H1 (cell line): ENCODE measurements around the gene GRAMD1B. TPM values are rescaled to one million over a fixed set of nuclear protein-coding genes. Genes with fewer than 3 reads are reported as not detected.

ENCODE experiments used
- microRNA-seq, 2 experiments: library from miRNA; unstranded; fragments of <30 nt; microRNA quantifications; one replicate each; pipeline versions ENCODE4 to v1.2.0, GENCODE V29; 2016 to 2020; ENCODE audit warnings: borderline microRNAs expressed in 2 of 2, borderline number of aligned reads in 2 of 2, borderline replicate concordance in 1 of 2
- polyA plus RNA-seq, 7 experiments: library from polyadenylated mRNA; depleted of rRNA in 3 of 7; stranded (reverse) in 5 of 7; unstranded in 2 of 7; fragments of >200 nt in 5 of 7; fragments of 200-250 nt in 2 of 7; gene quantifications; 1 replicate in 5 of 7; 2 replicates in 1 of 7; 4 replicates in 1 of 7; pipeline versions ENCODE4 v1.2.1 to v1.2.3, GENCODE V29; 2011 to 2013; ENCODE audit warnings: missing spikeins in 2 of 7, mixed read lengths in 2 of 7
- small RNA-seq: library from polyadenylated mRNA; stranded (forward); fragments of <200 nt; extraction: miRNeasy Mini kit (QIAGEN cat#:217004); gene quantifications from one replicate; pipeline ENCODE3, GENCODE V24; 2013; ENCODE audit not compliant: insufficient read depth
- total RNA-seq: library from RNA; stranded (reverse); fragmentation: NEBNext Ultra II Directional; extraction: Animal tissue kit (Norgen Biotek cat#: 25700); gene quantifications from 2 replicates; pipeline ENCODE4 v1.2.1, GENCODE V29; 2021

Gene GRAMD1B
- total and polyA plus RNA-seq, 2 of the 8 experiments (the other 6 are each of a cell fraction or from before 2014, with no cell fraction given), result 10.1 to 21.2 TPM

Small RNA genes lying within 50 kb of the gene (microRNA-seq; reads per million reads assigned to microRNA genes)
- gene MIR4493, result 0 reads per million in 2 experiments

Small RNA genes lying within 50 kb of the gene (small RNA-seq; reads per million reads assigned to genes)
- gene MIR4493, result not detected

Other genes starting within 250 kb of the GRAMD1B start
- 20.8 and 24.1 TPM in 2 replicates for gene CLMP, start 235.0 kb upstream of the GRAMD1B start, total RNA-seq
- 9.9 and 11.5 TPM in 2 replicates for gene CLMP, start 235.0 kb upstream of the GRAMD1B start, polyA plus RNA-seq (2011; rRNA removed)
- gene SCN3B, start 224.4 kb downstream of the GRAMD1B start, total RNA-seq, result 0.82 and 1.1 TPM in 2 replicates
- 0.46 and 0.67 TPM in 2 replicates for gene SCN3B, start 224.4 kb downstream of the GRAMD1B start, polyA plus RNA-seq (2011; rRNA removed)